GM21423 (cell line): Measurements from ENCODE around the gene GALT.

Experiments used
- ATAC-seq: cut with Tn5 transposase; IDR thresholded peaks from one replicate; pipeline ENCODE4 v1.9.1; 2021; ENCODE audit warnings: mild to moderate bottlenecking, moderate library complexity; ENCODE audit not compliant: unreplicated experiment

The GALT gene

DNA sequence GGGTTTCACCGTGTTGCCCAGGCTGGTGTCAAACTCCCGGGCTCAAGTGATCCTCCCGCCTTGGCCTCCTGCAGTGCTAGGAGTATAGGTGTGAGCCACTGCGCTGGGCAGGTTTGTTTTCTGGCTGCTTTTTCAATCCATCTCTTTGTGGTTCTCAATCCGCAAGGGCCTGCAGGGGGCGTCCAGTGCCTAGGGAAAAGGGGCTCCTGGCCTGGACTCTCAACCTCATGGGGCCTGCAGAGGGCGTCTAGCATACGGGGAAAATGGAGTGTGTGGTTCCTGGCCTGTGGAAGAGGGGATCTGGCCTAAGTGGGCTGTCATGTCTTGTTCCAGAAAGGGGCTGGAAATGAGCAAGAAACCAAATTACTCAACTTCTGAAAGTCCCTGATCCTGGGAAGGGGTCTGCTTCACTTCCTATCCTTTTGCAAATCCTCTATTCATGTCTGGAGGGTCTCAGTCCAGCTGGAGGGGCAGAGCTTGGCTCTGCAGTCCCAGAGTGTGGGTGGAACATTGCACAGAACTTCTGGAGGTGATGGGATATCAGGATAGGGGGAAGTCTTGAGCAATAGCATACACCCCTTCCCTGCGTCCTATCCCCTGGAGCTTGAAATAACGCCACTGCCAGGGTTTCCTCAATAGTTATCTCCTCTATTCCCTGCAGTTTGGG is 28.7 kb downstream of the GALT start:
- no peak for ATAC-seq

DNA sequence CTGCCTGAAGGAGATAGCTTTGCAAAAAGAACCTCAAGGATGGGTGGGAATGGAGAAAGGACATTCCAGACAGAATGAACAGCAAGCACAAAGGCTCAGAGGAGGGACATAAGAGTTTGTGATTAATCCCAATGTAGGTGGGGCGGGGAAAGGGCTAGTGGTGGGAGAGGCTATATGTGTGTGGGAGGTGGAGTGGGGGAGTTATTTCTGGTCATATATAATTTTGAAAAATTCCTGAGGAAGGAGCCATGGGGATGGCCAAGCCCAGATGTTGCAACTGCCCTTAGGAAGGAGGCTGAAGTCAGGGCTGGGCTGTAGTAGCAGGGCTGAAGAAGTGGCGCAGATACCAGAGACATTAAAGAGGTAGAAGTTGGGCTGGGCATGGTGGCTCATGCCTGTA is 29.4 kb downstream of the GALT start:
- no peak for ATAC-seq

DNA sequence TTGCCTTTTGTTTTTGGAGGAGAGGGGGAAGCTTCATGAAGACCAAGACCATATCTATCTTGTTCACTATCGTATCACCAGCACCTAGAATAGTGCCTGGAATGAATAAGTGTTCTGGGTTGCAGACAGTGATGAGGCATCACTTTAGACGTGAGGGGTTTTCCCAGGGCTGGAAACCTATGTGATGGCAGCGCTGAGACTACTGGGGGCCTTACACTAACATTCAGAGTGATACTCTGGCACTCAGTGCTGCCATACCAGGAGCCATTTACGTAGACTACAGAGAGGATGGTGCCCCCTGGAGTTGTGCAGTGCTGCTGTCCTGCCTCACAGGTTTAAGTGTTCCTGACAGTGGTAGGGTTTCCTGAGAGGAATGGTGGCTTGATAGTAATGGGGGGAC is 37.7 kb downstream of the GALT start:
- no peak for ATAC-seq

- ATAC-seq = no peak
Observed at GRCh38 chr9:34684816-34685215, 38.3 kb downstream of the GALT start.

GRCh38 chr9:34685591-34685990 is 39.1 kb downstream of the GALT start:
- ATAC-seq = no peak

- no peak for ATAC-seq
Observed at GRCh38 chr9:34686231-34686630, 39.8 kb downstream of the GALT start.

- no peak for ATAC-seq
Observed at GRCh38 chr9:34686732-34687131, 40.3 kb downstream of the GALT start.

DNA sequence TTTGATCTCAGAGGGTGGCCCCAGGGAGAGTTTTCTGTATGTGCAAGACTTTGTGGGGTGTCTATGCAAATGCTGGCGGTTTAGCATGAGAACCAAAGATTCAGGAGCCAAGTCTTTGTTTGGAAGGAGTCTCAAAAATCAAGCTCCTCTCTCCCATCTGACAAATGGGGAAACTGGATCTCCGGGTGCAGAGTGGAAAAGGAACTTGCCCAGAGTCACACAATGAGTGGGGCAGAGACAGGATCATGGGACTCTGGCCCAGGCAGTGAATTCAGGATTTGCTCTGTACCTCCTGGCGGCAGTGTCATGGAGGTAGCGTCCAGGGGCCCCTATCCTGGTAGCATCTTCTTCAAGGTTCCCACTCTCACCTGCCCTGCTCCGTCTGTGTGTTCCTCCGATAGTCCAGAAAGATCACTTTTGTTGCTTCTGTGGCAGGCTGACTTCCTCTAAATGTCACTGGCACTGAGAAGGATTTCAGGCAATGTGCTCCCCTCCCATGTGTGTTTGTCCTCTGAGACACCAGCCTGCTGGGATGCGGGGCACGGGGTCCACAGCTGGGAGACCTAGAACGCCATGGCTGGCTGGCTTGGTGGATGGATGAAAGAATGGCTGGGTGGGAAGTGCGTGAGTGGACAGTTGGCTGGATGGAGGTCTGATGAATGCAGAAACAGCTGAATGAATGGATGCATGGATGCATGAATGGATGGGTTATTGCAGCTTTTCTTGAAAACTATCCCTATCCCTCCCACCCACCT is 41.0 kb downstream of the GALT start:
- ATAC-seq = no peak

- ATAC-seq = no peak
Observed at GRCh38 chr9:34688329-34689115, 42.0 kb downstream of the GALT start.

GRCh38 chr9:34689116-34689470 is 42.6 kb downstream of the GALT start:
- ATAC-seq = no peak

- ATAC-seq = no peak
Observed at GRCh38 chr9:34689512-34689911, 43.0 kb downstream of the GALT start.

- ATAC-seq = no peak
Observed at GRCh38 chr9:34690983-34691935, 44.8 kb downstream of the GALT start, which contains the start of gene CCL19. CCL19 (minus strand) TSS chr9:34691276; CDS start chr9:34691139, 137 bp downstream.

DNA sequence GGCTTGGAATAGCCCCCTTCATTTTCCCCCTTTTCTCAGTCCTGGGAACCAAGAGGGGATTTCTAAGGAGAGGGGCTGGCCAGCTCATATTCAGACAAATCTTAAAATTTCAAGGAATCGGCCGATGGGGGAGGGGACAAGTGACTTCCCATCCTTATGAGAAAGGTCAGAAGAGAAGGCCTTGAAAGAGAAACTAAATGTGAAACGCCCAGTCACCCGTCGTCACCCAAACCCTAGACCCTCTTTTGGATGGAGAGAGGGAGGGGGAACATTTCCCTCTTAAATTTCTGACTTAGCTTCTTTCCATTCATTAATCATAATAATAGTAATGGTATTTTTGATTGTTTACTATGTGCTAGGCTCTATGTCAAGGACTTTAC is 45.5 kb downstream of the GALT start:
- no peak for ATAC-seq

DNA sequence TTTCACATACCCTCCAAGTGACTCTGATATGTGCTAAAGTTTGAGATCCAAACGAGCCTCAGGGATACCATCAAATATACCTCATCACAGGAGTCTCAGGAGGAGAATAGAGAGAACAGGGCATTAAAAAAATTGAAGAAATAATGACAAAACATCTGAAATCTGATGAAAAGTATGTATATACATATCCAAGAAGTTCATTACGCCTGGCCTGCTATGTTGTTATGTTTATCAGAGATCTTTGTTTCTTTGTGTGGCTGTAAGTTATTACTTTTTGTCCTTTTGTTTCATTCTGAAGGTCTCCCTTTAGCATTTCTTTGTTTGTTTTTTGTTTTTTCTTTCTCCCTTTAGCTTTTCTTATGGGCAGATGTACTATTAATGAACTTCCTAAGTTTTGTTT is 47.1 kb downstream of the GALT start:
- no peak for ATAC-seq

DNA sequence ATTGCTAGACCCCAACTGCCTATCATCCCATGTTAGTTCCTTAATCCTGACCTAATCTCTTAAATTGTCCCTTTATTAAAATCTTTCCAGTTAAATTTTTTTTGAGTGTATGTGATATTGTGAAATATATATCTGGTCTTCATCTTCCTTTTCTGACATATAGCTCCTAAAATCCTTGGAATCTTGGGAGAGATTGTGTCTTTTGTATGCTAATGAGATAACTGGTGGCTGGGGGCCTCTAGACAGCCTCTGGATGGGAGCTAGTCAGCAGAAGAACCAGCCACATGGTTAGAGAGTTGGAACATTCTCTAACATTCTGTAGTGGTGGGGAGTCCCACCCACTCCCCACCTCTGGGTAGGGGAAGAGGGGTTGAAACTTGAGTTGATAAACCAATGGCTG is 48.3 kb downstream of the GALT start:
- no peak for ATAC-seq
